Activated CD8-positive, alpha-beta memory T cell treated with anti-CD3 and anti-CD28 coated beads, Interleukin-2, amount 50 U/mL, for 48 hours (primary cell): ENCODE results near the gene FLNC.
A peak's percentile ranks its signal among the peaks of the same experiment; 100 is the strongest.

Experiments used
- DNase-seq: peaks from one replicate; pipeline ENCODE4 v3.0.0-alpha.2; 2020

Gene FLNC

GRCh38 chr7:128830231-128831177, at the start of gene FLNC:
Gene FLNC (plus strand): TSS chr7:128830406. CDS start chr7:128830638, 232 bp downstream.
- peak; percentile 66 for DNase-seq

GRCh38 chr7:128781126-128781525, 49.1 kb upstream of the FLNC start:
- DNase-seq: no peak

DNA sequence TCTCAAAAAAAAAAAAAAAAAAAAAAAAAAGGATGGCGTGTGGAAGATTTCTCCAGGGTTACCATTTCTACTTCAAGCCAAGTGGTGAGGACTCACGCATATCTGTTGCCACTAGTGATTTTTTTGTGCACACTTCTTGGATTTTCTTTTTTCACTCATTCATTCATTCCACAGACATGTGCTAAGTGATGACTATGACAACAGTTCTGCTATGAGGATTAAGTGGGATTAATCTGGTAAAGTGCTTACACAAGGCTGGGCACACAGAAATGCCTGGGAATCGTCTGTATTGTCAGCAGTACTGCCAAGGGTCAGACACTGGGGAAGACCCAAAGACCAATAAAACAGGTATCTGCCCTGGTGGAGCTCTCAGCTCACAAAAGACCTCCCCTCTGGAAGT, 48.4 kb upstream of the FLNC start:
- no peak for DNase-seq

DNA sequence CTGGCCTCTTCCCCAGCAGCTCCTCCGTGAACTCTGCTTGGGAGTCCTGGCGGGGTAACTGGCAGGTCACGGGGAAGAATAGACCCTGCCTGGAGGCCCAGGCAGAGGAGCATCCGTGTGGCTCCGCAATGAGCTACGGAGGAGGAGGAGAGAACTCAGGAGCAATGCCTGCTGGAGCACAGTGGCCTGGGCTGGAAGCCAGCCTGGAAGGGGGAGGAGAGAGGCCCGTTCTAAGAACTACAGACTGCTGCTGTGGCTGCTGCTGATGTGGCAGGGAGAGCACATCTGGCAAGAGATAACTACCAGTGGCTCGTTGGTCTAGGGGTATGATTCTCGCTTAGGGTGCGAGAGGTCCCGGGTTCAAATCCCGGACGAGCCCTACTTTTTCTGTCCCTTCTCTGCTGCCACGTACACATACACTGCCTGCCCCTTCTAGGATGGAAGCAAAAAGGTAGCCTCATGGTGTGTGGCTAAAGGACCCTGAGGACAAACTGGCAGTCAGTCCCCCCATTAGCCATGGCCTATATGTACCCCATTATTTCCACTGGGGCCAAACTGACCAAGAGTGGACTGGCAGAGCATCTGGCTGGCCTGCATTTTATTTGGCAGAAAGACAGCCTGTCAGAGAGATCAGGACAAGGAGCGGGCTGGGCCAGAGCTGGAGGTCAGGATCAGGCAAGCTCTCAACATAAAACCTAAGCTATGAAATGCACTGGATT, 46.9 kb upstream of the FLNC start:
- peak; percentile 77 for DNase-seq

DNA sequence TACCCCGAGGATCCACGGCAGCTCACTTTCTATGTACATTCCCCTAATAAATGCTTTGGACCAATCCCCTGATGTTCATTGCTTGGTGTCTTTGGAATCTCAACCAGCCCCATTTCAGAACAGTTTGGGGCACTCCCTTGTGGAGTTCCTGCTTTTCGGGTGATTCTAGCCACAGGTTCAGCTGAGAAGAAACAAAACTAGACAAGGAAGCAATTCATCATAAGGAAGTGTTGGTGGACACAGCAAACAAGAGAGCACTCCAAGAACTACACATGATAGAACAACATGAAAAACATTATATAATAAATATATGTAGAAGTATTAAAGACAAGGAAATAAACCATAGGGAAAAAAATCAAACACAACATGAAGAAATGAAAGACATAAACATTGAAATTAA, 44.5 kb upstream of the FLNC start:
- no peak for DNase-seq

DNA sequence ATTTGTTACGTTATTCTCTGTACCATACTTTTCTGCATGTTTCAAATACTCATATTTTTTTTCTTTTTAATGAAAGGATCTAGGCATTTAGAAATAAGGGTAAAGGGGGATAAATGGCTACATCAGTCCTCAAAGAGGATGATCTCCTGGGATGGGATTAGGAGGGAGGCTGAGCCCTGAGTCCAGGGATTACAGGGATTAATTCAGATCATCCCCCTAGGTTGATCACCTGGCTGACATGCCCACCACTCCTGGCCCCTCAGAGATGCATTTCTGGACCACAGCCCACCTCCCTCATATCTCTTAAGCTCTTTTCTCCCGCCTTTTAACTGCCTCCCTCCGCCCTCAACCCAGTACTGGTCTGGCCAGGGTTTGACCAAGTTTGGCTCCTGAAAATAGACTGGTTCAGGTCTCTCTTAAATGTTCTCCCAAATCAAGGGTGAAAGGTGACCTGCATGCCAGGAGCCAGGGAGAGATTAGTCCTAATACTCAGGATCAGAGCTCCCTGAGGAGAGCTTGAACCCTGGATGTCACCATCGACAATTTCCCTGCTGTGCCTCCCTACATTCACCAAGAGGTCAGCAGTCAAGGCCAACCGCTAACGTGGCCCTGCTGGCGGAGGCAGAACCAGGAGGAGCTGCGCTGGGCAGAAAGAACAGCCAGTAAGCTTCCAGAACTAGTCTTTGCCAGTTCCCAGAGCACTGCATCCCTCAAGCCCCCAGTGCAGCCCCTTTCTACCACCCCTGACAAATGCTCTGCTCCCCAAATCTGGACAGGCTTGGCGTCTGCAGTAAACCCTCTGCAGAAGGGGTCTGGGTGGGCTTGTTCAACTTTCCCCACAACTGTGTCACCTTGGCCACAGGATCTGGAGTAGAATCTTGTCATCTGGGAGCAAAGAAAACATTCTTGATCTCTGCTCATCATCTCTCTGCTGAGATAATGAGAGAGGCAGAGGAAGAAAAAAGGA, 41.5 kb upstream of the FLNC start:
- DNase-seq: no peak

DNA sequence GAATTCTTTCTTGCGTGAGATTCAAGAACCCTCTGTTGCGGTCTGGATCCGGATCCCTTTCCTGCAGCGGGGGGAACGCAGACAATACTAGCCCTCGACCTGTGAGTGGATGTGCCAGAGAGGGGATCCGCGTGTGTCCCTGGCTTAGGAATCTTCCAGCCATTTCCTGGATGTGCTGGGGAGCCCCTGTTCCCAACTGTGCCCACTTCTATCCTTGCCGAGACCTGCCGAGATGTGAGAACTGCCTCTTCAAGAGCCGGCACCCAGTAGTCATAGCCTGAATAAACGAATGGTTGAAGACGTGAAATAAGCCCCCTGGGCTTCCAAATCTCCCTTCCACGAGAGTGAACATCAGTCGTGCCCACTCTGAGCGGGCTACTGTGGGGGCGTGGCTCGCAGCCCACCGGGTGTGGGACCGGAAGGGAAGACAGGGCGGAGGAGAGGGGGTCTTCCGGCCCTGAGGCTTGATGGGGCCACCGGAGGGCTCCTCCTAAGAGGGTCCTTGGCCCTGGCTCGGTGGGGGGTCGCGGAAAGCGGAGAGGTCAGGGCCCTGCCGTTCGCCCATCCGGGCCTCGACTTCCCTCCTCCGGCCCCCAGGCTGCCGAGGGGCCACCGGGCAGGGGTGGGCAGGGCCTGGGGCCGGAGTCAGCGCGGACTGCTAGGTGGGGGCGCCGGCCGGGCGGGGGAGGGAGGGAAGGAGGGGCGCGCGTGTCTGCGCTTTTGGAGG, 39.7 kb upstream of the FLNC start:
- no peak for DNase-seq

DNA sequence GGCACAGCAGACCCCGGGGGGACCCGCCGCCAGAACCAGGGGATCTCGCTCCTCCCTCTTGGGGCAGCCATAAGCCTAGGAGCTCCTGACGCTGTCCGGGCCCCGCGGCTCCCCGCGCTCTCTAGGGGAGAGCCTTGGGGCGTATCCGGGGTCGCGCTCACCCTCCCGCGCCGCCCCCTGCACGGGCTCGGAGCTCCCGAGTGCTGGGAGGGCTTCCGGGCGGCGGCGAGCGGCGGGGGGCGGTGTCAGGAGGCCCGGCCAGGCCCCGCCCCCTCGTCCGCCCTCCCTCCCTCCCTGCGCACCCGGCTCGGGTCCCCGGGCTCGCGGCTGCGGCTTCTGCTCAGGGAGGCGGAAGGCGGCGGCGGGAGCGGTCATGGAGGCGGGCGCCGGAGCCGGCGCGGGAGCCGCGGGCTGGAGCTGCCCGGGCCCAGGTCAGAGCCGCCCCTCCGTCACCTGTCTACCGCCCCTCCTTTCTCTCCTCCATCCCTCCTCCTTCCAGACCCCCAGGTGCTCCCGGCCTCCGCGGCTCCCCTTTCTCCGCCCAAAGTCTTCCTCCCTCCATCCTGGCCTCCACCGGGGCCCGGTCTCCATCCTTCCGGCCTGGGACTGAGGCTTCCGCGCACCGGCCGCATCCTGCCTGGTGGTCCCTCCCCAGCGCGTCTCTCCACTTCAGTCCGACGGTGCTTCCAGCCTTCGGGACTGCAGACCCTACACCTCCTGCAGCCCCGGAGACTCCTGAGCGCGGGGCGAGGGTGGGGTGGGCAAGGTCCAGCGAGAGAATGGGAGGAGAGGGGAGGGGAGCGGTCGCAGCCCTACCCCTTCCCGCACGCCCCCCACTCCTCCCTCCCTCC, 38.9 kb upstream of the FLNC start, which contains the start of gene CCDC136:
TSS of gene CCDC136 (plus strand) at position 848 of the 851 bp plus-strand sequence. CDS start 444 bp downstream, outside the sequence.
- peak; percentile 87 for DNase-seq

- no peak for DNase-seq
Observed at GRCh38 chr7:128791972-128792327, 38.3 kb upstream of the FLNC start.

- DNase-seq: no peak
Observed at GRCh38 chr7:128792471-128793180, 37.6 kb upstream of the FLNC start.

DNA sequence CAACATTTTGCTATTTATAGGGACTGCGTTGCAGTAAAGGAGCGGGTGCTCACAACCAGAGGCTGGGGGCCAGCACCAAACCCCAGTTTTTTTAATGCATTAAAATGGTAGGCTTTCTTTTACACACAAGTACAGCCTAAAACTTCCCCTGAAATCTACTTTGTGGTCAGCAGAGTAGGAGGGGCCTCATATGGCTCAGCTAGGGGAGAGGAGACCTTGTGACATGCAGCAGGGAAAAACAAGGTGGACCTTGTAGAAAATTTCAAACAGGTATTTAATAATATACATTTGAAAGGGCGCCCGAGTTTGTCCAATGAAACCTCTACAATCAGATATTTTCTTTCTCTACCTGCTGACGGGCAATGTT, 37.0 kb upstream of the FLNC start:
- DNase-seq: no peak

DNA sequence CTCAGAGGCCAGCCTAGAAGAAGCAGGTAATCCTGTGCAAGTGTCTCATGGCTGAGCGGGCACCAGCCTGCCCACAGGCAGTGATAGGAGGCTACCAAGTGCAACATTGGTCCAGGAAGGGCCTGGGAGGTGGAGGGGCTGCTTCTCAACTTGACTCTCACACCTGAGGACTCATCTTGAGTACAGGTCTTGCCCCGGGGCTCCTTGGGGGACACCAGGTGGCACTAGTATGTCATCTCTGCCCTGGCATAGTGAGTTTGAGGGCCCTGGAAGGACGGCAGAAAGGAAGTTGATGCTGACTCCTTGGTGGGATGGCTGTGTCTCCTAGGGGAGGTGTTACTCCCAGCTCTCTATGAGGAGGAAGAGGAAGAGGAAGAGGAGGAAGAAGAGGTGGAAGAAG, 36.2 kb upstream of the FLNC start:
- DNase-seq: no peak

- DNase-seq: no peak
Observed at GRCh38 chr7:128794436-128794835, 35.8 kb upstream of the FLNC start.

DNA sequence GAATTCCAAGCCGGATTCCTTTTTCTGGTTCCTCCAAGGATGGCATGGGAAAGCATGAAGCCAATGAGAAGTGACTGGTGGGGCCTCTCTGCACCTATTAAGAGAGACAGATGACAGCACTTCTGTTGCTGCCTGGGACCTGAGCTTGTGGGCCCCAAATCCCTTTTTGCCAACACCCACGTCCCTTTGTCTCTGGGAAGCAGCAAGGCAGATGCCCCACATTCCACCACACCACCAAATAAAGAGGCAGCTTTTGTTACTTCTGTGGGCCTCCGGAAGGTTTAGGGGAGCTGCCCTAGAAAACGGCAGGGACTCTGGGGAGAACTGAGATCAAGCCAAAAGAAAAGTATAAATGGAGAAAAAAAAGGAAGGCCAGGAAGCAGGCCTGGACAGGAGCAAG, 35.1 kb upstream of the FLNC start:
- DNase-seq: no peak

GRCh38 chr7:128796327-128796726, 33.9 kb upstream of the FLNC start:
- no peak for DNase-seq

GRCh38 chr7:128799451-128799850, 30.8 kb upstream of the FLNC start:
- DNase-seq: no peak

- no peak for DNase-seq
Observed at GRCh38 chr7:128800567-128800966, 29.6 kb upstream of the FLNC start.

DNA sequence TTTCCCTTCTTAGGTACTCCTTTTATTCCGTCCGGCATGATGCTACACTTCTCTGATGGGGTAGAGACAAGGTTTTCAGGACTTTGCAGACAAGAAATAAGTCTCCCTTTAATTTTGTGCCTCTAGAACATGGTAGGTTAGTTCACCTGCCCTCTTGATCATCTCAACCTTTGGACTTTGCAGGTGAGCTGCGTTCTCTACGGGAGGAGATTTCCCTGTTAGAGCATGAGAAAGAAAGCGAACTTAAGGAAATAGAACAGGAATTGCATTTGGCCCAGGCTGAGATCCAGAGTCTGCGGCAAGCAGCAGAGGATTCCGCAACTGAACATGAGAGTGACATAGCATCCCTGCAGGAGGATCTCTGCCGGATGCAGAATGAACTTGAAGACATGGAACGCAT, 29.2 kb upstream of the FLNC start:
- DNase-seq: no peak

DNA sequence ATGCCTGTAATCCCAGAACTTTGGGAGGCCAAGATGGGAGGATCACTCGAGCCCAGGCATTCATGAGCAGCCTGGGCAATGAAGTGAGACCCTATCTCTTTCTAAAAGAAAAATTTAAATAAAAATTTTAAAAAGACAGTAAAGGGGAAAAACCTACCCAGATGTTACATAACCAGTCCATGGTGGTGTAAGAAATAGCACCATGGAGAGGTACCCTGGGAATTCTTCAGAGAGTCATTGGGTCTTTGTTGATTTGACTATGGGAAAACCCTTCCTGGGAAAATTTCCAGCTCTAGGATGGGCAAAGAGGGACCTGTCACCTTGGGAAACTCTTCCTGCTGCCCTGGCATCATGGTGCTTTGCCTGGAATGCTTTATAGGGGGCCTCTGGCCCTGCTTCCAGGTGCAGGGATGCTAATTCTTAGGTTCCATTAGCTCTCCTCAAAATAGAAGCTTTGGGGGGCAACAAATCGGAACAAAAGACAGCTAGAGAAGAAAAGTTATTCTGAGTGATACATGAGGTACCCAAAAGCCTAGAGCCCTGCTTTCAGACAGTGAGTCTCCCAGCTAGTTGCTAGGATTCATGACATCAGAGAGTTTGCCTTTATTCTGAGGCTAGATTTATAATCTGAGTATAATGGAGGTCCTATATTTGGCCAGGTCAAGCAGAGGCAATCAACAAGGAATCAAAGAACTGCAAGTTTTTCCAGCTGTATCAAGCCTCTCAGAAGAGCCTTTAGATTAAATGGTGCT, 28.4 kb upstream of the FLNC start:
- no peak for DNase-seq

- no peak for DNase-seq
Observed at GRCh38 chr7:128804484-128804883, 25.7 kb upstream of the FLNC start.
